ENCODE data around the gene SPAG17.

Gene SPAG17

DNA sequence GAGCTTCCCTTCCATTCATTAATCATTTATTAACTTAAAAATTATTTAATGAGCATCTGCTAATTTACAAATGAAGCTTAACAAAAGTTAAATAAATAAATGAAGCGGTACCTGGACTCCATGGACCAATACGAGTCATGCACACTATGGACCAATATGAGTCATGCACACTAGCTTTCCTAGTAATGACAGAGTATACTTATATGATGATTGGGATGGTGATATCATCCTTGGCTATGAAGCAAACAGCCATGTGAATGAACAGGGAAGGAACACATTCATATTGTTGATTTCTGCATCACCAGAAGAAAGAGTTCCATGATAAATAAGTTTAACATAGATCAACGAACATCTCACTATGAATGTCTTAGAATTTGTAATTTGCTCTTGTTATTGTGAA, 109.9 kb downstream of the SPAG17 start:
- DNase-seq (ENCODE audit: low read depth), result no peak
- TF ChIP-seq, protein P1, sequence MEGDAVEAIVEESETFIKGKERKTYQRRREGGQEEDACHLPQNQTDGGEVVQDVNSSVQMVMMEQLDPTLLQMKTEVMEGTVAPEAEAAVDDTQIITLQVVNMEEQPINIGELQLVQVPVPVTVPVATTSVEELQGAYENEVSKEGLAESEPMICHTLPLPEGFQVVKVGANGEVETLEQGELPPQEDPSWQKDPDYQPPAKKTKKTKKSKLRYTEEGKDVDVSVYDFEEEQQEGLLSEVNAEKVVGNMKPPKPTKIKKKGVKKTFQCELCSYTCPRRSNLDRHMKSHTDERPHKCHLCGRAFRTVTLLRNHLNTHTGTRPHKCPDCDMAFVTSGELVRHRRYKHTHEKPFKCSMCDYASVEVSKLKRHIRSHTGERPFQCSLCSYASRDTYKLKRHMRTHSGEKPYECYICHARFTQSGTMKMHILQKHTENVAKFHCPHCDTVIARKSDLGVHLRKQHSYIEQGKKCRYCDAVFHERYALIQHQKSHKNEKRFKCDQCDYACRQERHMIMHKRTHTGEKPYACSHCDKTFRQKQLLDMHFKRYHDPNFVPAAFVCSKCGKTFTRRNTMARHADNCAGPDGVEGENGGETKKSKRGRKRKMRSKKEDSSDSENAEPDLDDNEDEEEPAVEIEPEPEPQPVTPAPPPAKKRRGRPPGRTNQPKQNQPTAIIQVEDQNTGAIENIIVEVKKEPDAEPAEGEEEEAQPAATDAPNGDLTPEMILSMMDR (IDR thresholded peaks at IDR 0.05; ENCODE audit: control insufficient read depth, extremely low read depth, insufficient read depth), result no peak
- H3K4me3 ChIP-seq (ENCODE audit: low read depth, low read length), result no peak overlapping the region

DNA sequence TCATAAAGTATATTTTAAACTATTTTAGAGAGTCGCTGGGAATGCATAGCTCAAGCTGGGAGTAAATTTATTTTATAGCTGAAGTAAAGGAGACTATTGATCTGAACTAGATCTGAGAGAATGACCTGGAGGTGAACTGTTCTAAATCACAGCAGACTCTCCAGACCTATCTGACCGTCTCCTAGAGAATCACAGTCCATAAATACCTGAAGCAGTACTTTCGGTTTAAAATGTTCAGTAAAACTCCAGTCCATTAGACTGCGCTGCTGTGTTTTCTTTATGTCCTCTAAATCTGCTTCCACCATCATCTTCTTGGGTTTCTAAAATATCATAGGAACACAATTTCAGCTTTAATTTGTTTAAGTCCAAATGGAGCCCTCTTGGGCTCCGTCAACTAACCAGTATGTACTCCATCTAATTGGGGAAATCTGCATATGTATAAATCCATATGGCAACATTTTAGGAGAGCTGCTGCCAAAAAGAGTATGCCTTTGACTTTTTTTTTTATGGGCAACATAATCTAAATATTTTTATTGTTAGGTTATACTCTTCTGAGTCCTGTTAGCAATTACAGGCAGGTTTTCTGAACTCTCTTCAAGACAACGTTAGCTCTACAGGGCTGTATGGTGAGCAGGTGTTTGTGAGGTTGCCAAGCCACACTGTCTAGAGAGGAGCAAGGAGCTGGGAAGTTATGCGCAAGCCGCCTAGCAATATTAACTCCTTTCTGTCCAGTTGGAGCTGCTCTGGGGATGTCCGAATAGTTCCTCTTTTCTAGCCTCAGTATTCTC, 111.2 kb downstream of the SPAG17 start:
- TF ChIP-seq, protein P1 (IDR thresholded peaks at IDR 0.05; ENCODE audit: control insufficient read depth, extremely low read depth, insufficient read depth), result no peak
- DNase-seq (ENCODE audit: low read depth), result no peak
- H3K4me3 ChIP-seq (ENCODE audit: low read depth, low read length), result no peak overlapping the region

DNA sequence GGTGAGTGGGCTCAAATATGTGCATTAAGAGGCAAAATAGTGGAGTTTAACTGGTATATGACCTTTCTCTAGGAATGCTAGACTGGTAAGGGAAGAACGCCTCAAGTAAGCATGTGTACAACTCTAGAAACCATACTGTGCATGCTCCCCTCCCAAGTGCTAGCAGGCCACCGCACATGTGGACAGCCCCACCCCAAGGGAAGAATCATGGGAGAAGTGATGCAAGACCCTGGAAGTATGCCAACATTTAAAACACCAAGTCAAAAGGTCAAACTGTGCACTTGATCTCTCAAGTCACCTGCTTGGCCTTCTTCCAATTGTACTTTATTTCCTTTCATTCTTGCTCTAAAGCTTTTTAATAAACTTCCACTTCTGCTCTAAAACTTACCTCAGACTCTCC, 135.0 kb downstream of the SPAG17 start:
- DNase-seq (ENCODE audit: low read depth), result no peak
- no peak overlapping the region for H3K4me3 ChIP-seq (ENCODE audit: low read depth, low read length)
- TF ChIP-seq, protein P1 (IDR thresholded peaks at IDR 0.05; ENCODE audit: control insufficient read depth, extremely low read depth, insufficient read depth), result no peak

DNA sequence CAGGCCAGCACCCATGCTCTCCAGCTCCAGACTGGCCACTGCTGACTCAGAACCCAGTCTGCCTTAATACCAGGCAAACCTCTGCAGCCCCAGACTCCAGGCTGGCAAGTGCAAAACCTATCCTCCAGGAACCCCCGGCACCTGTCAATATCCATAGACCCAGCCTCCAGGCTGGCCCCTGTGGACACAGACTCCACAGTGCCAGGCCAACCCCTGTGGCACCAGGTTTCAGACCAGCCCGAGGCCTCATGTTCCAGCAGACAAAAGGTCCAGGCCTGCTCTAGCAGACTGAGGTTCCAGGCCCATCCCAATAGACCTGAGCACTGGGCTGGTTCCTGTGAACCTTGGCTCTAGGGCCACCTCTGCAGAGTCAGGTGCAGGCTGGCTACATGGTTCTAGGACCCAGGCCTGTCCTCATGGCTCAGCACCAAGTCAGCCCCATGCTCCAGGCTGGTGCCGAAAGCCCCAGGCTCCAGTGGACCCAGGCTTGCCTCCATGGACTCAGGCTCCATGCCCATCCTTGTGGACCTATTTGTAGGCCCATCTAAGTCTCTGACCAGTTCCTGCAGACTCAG, 137.3 kb downstream of the SPAG17 start:
- no peak for DNase-seq (ENCODE audit: low read depth)
- TF ChIP-seq, protein P1 (IDR thresholded peaks at IDR 0.05; ENCODE audit: control insufficient read depth, extremely low read depth, insufficient read depth), result no peak
- H3K4me3 ChIP-seq (ENCODE audit: low read depth, low read length), result no peak overlapping the region

DNA sequence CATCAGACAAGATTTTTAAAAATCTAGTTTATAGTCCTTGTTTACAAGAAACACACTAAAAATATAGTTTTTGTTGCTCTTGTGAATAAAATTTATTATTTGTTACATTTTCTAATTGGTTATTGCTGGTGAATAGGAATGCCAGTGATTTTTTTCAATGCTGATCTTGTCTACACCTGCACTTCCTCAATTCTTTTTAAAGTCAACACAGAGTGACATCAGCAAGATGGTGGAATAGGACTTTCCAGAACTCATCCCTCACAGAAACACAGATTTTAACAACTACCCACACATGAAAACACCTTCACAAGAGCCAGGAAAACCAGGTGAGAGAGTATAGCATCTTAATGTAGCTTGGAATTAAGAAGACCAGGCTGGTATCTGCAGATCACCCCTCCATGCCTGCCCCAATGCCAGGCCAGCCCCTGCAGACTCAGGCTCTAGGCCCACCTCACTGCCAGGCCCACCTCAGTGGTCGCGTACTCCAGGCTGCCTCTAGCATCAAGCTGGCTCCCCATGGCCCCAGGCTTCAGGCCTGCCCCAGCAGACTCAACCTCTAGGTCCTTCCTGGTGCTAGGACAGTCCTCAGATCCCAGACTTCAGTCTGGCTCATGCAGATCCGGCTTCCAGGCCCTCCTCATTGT, 137.9 kb downstream of the SPAG17 start:
- TF ChIP-seq, protein P1 (IDR thresholded peaks at IDR 0.05; ENCODE audit: control insufficient read depth, extremely low read depth, insufficient read depth), result no peak
- no peak for DNase-seq (ENCODE audit: low read depth)
- no peak overlapping the region for H3K4me3 ChIP-seq (ENCODE audit: low read depth, low read length)

DNA sequence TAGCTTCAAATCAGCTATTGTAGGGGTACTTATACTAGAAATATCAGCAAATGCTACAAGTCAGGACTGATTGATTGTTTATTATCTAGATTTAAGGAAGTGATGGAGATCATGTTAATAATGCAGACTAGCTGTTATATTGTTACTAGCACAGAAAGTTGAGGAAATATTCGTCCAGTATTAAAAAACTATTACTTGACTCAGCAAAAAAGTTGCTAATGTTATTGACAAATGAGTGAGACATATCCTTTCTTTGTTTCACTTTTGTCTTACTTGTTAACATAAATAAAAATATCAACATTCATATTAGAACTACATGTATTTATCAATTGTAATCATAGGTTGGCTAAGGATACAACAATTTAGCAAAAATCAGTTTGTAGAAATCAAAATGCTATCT, 141.4 kb downstream of the SPAG17 start:
- H3K4me3 ChIP-seq (ENCODE audit: low read depth, low read length), result no peak overlapping the region
- no peak for DNase-seq (ENCODE audit: low read depth)
- TF ChIP-seq, protein P1 (IDR thresholded peaks at IDR 0.05; ENCODE audit: control insufficient read depth, extremely low read depth, insufficient read depth), result no peak
